GM23338 (cell line): Measurements from ENCODE around the gene CCL20. TPM values are rescaled to one million over a fixed set of nuclear protein-coding genes. Genes with fewer than 3 reads are reported as not detected.

Experiments used
- ATAC-seq: fragments of 200-7000 bp; cut with Tn5 transposase; 3 replicates; pipeline ENCODE4 v1.9.1; 2020
- DNase-seq: peaks from one replicate; pipeline ENCODE4 v3.0.0-alpha.2; 2015; ENCODE audit warnings: low spot score
- H2AFZ ChIP-seq: fragments of 200-600 bp; sonication (generic); 2 replicates; pipeline ENCODE4 v1.8.0; 2016; ENCODE audit warnings: antibody characterized with exemption, mild to moderate bottlenecking, moderate library complexity
- H3F3A ChIP-seq: fragments of 200-600 bp; sonication (generic); replicated peaks from 2 replicates; pipeline ENCODE4 v1.8.0; 2017; ENCODE audit warnings: antibody characterized with exemption, mixed run types, low read depth
- H3K27ac ChIP-seq: fragments of 200-600 bp; sonication (generic); 2 replicates; pipeline ENCODE4 v1.6.1; 2016; ENCODE audit warnings: low read depth
- H3K27me3 ChIP-seq: fragments of 200-600 bp; sonication (generic); 2 replicates; pipeline ENCODE4 v1.8.0; 2016; ENCODE audit warnings: mild to moderate bottlenecking, mixed run types, moderate library complexity; ENCODE audit not compliant: insufficient read depth
- H3K36me3 ChIP-seq: fragments of 200-600 bp; sonication (generic); 2 replicates; pipeline ENCODE4 v1.8.0; 2016; ENCODE audit warnings: mild to moderate bottlenecking; ENCODE audit not compliant: insufficient read depth
- H3K4me1 ChIP-seq: fragments of 200-600 bp; sonication (generic); 2 replicates; pipeline ENCODE4 v1.8.0; 2016; ENCODE audit warnings: mild to moderate bottlenecking, moderate library complexity; ENCODE audit not compliant: insufficient read depth
- H3K4me2 ChIP-seq: fragments of 200-600 bp; sonication (generic); 2 replicates; pipeline ENCODE4 v1.7.1; 2017; ENCODE audit warnings: mixed run types
- H3K4me3 ChIP-seq: fragments of 200-600 bp; sonication (generic); 2 replicates; pipeline ENCODE4 v1.6.1; 2016; ENCODE audit warnings: mixed run types
- H3K79me2 ChIP-seq: fragments of 200-600 bp; sonication (generic); replicated peaks from 2 replicates; pipeline ENCODE4 v1.8.0; 2017; ENCODE audit warnings: mild to moderate bottlenecking; ENCODE audit not compliant: insufficient read depth
- H3K9me2 ChIP-seq: fragments of 200-600 bp; sonication (generic); 2 replicates; pipeline ENCODE4 v1.8.0; 2017; ENCODE audit not compliant: insufficient read depth
- H4K20me1 ChIP-seq: fragments of 200-600 bp; sonication (generic); replicated peaks from 2 replicates; pipeline ENCODE4 v1.8.0; 2017; ENCODE audit warnings: mild to moderate bottlenecking; ENCODE audit not compliant: insufficient read depth
- H3K27ac Mint-ChIP-seq: 2 replicates; pipeline ENCODE4 v1.8.0; 2020; ENCODE audit warnings: inconsistent platforms, mild to moderate bottlenecking, moderate library complexity, mixed read lengths
- H3K27me3 Mint-ChIP-seq: 3 replicates; pipeline ENCODE4 v1.8.0; 2022; ENCODE audit warnings: low read depth, mild to moderate bottlenecking, moderate library complexity, mixed read lengths, inconsistent platforms; ENCODE audit not compliant: insufficient read depth, poor library complexity
- H3K36me3 Mint-ChIP-seq: 3 replicates; pipeline ENCODE4 v1.8.0; 2021; ENCODE audit warnings: low read depth, mild to moderate bottlenecking, inconsistent platforms, moderate library complexity, mixed read lengths
- H3K4me1 Mint-ChIP-seq: 3 replicates; pipeline ENCODE4 v1.8.0; 2020; ENCODE audit warnings: mild to moderate bottlenecking, inconsistent platforms, mixed read lengths
- H3K4me3 Mint-ChIP-seq: 3 replicates; pipeline ENCODE4 v1.8.0; 2021; ENCODE audit warnings: moderate library complexity, mild to moderate bottlenecking, inconsistent platforms, mixed read lengths
- H3K9me3 Mint-ChIP-seq: 3 replicates; pipeline ENCODE4 v1.8.0; 2020; ENCODE audit warnings: moderate library complexity, mild to moderate bottlenecking, inconsistent platforms, mixed read lengths
- EZH2 ChIP-seq: fragments of 200-600 bp; sonication (generic); IDR thresholded peaks from one replicate; pipeline ENCODE4 v1.8.0; 2017; ENCODE audit warnings: antibody characterized with exemption, mild to moderate bottlenecking, low read depth; ENCODE audit not compliant: unreplicated experiment
- EZH2phosphoT487 ChIP-seq: fragments of 200-600 bp; sonication (generic); IDR thresholded peaks from one replicate; pipeline ENCODE4 v1.8.1; 2018; ENCODE audit warnings: antibody characterized with exemption; ENCODE audit not compliant: unreplicated experiment
- POLR2AphosphoS5 ChIP-seq: IDR thresholded peaks from 2 replicates; pipeline ENCODE4 v1.6.1; 2016; ENCODE audit warnings: antibody characterized with exemption, low read depth
- ZNF331 ChIP-seq: fragments of 250-450 bp; sonication (Bioruptor Pico); IDR thresholded peaks from 2 replicates; pipeline ENCODE4 v1.5.0; 2020; ENCODE audit warnings: low read depth, mild to moderate bottlenecking, moderate library complexity
- polyA plus RNA-seq: library from polyadenylated mRNA; unstranded; fragments of >200 nt; fragmentation: Nextera tagmentation; extraction: Ambion mirVana; gene quantifications from 2 replicates; pipeline ENCODE4 v1.2.1, GENCODE V29; 2016
- total RNA-seq: library from RNA; depleted of rRNA; stranded (reverse); fragments of >200 nt; shearing (Covaris generic); gene quantifications from 2 replicates; pipeline ENCODE4 v1.2.3, GENCODE V29; 2014
- TF ChIP-seq, protein P1 (sequence below): fragments of 250-450 bp; sonication (Bioruptor Pico); IDR thresholded peaks from 2 replicates; pipeline ENCODE4 v1.5.0; 2020; ENCODE audit warnings: mild to moderate bottlenecking, moderate library complexity
- TF ChIP-seq, protein P2 (sequence below): IDR thresholded peaks from 2 replicates; pipeline ENCODE4 v1.6.1; 2016; ENCODE audit warnings: antibody characterized with exemption

CCL20 gene
- total and polyA plus RNA-seq, 2 experiments from 2014 or later: not detected

DNA sequence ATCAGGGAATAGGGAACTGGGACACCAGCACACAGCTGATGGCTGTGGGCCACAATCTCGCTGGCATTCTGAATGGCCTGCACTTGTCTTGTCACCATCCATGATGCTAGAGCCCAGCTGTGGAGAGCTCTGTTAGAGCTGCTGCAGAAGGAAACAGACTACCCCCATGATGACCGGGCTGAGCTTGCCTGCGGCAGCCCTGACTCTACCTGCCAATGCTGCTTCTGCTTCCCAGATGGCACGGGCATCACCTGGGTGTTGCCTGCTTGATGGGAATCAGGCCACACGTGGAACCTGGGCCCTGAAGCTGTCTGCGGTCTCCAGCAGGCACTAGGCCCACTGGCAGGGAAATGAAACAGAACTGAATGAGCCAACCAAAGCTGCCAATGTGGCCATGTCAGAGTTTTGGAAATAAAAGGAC is 46.6 kb downstream of the CCL20 start (continued):
- TF ChIP-seq, protein P1, sequence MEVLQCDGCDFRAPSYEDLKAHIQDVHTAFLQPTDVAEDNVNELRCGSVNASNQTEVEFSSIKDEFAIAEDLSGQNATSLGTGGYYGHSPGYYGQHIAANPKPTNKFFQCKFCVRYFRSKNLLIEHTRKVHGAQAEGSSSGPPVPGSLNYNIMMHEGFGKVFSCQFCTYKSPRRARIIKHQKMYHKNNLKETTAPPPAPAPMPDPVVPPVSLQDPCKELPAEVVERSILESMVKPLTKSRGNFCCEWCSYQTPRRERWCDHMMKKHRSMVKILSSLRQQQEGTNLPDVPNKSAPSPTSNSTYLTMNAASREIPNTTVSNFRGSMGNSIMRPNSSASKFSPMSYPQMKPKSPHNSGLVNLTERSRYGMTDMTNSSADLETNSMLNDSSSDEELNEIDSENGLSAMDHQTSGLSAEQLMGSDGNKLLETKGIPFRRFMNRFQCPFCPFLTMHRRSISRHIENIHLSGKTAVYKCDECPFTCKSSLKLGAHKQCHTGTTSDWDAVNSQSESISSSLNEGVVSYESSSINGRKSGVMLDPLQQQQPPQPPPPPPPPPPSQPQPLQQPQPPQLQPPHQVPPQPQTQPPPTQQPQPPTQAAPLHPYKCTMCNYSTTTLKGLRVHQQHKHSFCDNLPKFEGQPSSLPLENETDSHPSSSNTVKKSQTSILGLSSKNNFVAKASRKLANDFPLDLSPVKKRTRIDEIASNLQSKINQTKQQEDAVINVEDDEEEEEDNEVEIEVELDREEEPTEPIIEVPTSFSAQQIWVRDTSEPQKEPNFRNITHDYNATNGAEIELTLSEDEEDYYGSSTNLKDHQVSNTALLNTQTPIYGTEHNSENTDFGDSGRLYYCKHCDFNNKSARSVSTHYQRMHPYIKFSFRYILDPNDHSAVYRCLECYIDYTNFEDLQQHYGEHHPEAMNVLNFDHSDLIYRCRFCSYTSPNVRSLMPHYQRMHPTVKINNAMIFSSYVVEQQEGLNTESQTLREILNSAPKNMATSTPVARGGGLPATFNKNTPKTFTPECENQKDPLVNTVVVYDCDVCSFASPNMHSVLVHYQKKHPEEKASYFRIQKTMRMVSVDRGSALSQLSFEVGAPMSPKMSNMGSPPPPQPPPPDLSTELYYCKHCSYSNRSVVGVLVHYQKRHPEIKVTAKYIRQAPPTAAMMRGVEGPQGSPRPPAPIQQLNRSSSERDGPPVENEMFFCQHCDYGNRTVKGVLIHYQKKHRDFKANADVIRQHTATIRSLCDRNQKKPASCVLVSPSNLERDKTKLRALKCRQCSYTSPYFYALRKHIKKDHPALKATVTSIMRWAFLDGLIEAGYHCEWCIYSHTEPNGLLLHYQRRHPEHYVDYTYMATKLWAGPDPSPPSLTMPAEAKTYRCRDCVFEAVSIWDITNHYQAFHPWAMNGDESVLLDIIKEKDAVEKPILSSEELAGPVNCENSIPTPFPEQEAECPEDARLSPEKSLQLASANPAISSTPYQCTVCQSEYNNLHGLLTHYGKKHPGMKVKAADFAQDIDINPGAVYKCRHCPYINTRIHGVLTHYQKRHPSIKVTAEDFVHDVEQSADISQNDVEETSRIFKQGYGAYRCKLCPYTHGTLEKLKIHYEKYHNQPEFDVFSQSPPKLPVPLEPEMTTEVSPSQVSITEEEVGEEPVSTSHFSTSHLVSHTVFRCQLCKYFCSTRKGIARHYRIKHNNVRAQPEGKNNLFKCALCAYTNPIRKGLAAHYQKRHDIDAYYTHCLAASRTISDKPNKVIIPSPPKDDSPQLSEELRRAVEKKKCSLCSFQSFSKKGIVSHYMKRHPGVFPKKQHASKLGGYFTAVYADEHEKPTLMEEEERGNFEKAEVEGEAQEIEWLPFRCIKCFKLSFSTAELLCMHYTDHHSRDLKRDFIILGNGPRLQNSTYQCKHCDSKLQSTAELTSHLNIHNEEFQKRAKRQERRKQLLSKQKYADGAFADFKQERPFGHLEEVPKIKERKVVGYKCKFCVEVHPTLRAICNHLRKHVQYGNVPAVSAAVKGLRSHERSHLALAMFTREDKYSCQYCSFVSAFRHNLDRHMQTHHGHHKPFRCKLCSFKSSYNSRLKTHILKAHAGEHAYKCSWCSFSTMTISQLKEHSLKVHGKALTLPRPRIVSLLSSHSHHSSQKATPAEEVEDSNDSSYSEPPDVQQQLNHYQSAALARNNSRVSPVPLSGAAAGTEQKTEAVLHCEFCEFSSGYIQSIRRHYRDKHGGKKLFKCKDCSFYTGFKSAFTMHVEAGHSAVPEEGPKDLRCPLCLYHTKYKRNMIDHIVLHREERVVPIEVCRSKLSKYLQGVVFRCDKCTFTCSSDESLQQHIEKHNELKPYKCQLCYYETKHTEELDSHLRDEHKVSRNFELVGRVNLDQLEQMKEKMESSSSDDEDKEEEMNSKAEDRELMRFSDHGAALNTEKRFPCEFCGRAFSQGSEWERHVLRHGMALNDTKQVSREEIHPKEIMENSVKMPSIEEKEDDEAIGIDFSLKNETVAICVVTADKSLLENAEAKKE: no peak
- TF ChIP-seq EZH2 (no peak), EZH2phosphoT487 (no peak), ZNF331 (CRISPR knock-in tag) (no peak), POLR2AphosphoS5 (no peak)
- TF ChIP-seq, protein P2, sequence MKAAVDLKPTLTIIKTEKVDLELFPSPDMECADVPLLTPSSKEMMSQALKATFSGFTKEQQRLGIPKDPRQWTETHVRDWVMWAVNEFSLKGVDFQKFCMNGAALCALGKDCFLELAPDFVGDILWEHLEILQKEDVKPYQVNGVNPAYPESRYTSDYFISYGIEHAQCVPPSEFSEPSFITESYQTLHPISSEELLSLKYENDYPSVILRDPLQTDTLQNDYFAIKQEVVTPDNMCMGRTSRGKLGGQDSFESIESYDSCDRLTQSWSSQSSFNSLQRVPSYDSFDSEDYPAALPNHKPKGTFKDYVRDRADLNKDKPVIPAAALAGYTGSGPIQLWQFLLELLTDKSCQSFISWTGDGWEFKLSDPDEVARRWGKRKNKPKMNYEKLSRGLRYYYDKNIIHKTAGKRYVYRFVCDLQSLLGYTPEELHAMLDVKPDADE: no peak

DNA sequence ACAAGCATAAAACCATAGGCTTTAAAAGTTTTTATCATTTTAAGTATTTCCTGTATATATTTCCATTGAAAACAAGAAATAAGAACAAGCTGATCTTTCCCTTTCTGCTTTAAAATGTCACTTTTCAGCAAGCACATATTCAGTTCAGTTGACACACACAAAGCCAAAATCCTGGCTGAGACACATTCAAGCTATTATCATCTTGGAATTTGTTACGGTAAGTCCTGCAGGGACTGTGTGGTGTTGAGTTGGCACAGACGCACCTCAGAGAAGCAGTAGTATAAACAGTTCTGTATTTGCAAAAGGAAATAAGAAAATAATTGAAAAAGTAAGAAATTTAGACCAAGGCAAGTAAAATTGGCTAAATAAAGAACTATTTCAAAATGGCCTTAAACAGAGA is 47.4 kb downstream of the CCL20 start:
- Mint-ChIP-seq H3K4me1 (peaks cover 18% of the 10 kb centered on the region), H3K4me3 (no peak overlapping the region), H3K27me3 (peaks cover 4% of the 10 kb centered on the region), H3K9me3 (no peaks in the 10 kb centered on the region), H3K27ac (no peak overlapping the region), H3K36me3 (no peaks in the 10 kb centered on the region)
- no peaks in the 10 kb centered on the region for H4K20me1 ChIP-seq
- H3K4me3 ChIP-seq: no peak overlapping the region
- TF ChIP-seq ZNF331 (CRISPR knock-in tag) (no peak), EZH2phosphoT487 (no peak), POLR2AphosphoS5 (no peak)
- TF ChIP-seq, protein P1: no peak
- no peak overlapping the region for H3K27ac ChIP-seq
- no peak overlapping the region for H2AFZ ChIP-seq
- H3K79me2 ChIP-seq: no peaks in the 10 kb centered on the region
- H3F3A ChIP-seq: no peaks in the 10 kb centered on the region
- ATAC-seq (no peak), DNase-seq (no peak)
- no peaks in the 10 kb centered on the region for H3K36me3 ChIP-seq
- H3K27me3 ChIP-seq: no peaks in the 10 kb centered on the region
- no peak overlapping the region for H3K4me2 ChIP-seq
- H3K4me1 ChIP-seq: peaks cover 18% of the 10 kb centered on the region
- no peaks in the 10 kb centered on the region for H3K9me2 ChIP-seq
